Nucleus accumbens (tissue), 56 donors: ENCODE data around the gene TMEM229B.

Source experiments
- DNase-seq, 56 donors: peaks; one replicate each; lab custom pipeline; 2025; lab: John Stamatoyannopoulos, UW

The TMEM229B gene

GRCh38 chr14:67491285-67491684, 2.8 kb upstream of the TMEM229B start:
- DNase-seq, result no peak

- no peak for DNase-seq
Measured at GRCh38 chr14:67490196-67490595, 1.7 kb upstream of the TMEM229B start.

- no peak for DNase-seq
Measured at GRCh38 chr14:67487332-67487731, 1.2 kb downstream of the TMEM229B start.

- no peak for DNase-seq
Measured at GRCh38 chr14:67486890-67487289, 1.6 kb downstream of the TMEM229B start.

GRCh38 chr14:67485501-67486095, 2.9 kb downstream of the TMEM229B start:
- DNase-seq, result no peak

- DNase-seq, result peak in 1 of 56 donors; percentile 19
Measured at GRCh38 chr14:67483579-67484285, 4.8 kb downstream of the TMEM229B start.

GRCh38 chr14:67482231-67483164, 6.0 kb downstream of the TMEM229B start:
- DNase-seq, result no peak

GRCh38 chr14:67480011-67480410, 8.5 kb downstream of the TMEM229B start:
- no peak for DNase-seq

GRCh38 chr14:67478800-67479084, 9.8 kb downstream of the TMEM229B start:
- DNase-seq, result no peak

GRCh38 chr14:67477926-67478799, 10.4 kb downstream of the TMEM229B start:
- DNase-seq, result no peak

GRCh38 chr14:67474366-67474765, 14.2 kb downstream of the TMEM229B start:
- no peak for DNase-seq

- DNase-seq, result no peak
Measured at GRCh38 chr14:67473290-67474082, 15.0 kb downstream of the TMEM229B start.

- no peak for DNase-seq
Measured at GRCh38 chr14:67472726-67473125, 15.8 kb downstream of the TMEM229B start.

GRCh38 chr14:67469954-67470353, 18.6 kb downstream of the TMEM229B start:
- DNase-seq, result no peak

GRCh38 chr14:67468378-67468730, 20.2 kb downstream of the TMEM229B start:
- no peak for DNase-seq

- DNase-seq, result no peak
Measured at GRCh38 chr14:67467134-67467533, 21.4 kb downstream of the TMEM229B start.

- no peak for DNase-seq
Measured at GRCh38 chr14:67464879-67465278, 23.6 kb downstream of the TMEM229B start.

- no peak for DNase-seq
Measured at GRCh38 chr14:67464377-67464776, 24.1 kb downstream of the TMEM229B start.

- no peak for DNase-seq
Measured at GRCh38 chr14:67463900-67464299, 24.6 kb downstream of the TMEM229B start.

- DNase-seq, result no peak
Measured at GRCh38 chr14:67461996-67462395, 26.5 kb downstream of the TMEM229B start.
